ENCODE measurements around the gene ST6GAL1.

GRCh38 chr3:187014417-187014864, 84.1 kb downstream of the ST6GAL1 start:
- no peak for TF ChIP-seq CTCF (IDR thresholded peaks at IDR 0.05)
- no peak for TF ChIP-seq POLR2AphosphoS5 (IDR thresholded peaks at IDR 0.05; ENCODE audit: low read depth, low read length)
- TF ChIP-seq, protein P1, sequence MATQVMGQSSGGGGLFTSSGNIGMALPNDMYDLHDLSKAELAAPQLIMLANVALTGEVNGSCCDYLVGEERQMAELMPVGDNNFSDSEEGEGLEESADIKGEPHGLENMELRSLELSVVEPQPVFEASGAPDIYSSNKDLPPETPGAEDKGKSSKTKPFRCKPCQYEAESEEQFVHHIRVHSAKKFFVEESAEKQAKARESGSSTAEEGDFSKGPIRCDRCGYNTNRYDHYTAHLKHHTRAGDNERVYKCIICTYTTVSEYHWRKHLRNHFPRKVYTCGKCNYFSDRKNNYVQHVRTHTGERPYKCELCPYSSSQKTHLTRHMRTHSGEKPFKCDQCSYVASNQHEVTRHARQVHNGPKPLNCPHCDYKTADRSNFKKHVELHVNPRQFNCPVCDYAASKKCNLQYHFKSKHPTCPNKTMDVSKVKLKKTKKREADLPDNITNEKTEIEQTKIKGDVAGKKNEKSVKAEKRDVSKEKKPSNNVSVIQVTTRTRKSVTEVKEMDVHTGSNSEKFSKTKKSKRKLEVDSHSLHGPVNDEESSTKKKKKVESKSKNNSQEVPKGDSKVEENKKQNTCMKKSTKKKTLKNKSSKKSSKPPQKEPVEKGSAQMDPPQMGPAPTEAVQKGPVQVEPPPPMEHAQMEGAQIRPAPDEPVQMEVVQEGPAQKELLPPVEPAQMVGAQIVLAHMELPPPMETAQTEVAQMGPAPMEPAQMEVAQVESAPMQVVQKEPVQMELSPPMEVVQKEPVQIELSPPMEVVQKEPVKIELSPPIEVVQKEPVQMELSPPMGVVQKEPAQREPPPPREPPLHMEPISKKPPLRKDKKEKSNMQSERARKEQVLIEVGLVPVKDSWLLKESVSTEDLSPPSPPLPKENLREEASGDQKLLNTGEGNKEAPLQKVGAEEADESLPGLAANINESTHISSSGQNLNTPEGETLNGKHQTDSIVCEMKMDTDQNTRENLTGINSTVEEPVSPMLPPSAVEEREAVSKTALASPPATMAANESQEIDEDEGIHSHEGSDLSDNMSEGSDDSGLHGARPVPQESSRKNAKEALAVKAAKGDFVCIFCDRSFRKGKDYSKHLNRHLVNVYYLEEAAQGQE (IDR thresholded peaks at IDR 0.05; ENCODE audit: insufficient read depth in 1 of 2, low read depth in 2 of 2, low read length in 1 of 2): no peak
- no peak for TF ChIP-seq TCF7L2 (IDR thresholded peaks at IDR 0.05; ENCODE audit: low read depth, low read length)
- no peak for TF ChIP-seq SIN3A (IDR thresholded peaks at IDR 0.05; ENCODE audit: borderline replicate concordance, insufficient read depth, low read depth, low read length)
